HG03196 (cell line): ENCODE results near the gene IL17D.
"Not testable (repeated sequence)": the region's sequence is repeated elsewhere in the genome, so short reads cannot be mapped to it uniquely, and the experiment has no call there.

Source experiments
- ATAC-seq: cut with Tn5 transposase; IDR thresholded peaks from one replicate; pipeline ENCODE4 v1.9.1; 2021; ENCODE audit not compliant: unreplicated experiment

IL17D gene

DNA sequence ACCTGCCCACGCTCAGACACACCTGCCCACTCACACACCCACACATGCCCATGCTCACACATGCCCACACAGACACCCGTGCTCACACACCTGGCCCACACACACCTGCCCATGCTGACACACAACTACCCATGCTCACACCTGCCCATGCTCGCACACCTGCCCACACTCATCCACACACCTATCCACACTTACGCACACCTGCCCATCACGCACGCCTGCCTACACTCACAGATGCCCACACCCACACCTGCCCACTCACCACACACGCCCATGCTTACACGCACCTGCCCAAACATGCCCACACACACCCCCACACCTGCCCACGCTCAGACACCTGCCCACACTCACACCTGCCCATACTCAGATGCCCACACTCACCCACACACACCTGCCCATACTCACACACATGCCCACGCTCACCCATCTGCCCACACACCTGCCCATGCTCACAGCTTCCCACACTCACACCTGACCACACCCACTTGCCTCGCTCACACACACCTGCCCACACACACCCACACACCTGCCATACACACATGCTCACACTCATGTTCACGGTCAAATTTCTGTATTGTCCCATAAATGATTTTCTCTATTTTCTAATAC, 15.6 kb downstream of the IL17D start:
- ATAC-seq, result no peak

DNA sequence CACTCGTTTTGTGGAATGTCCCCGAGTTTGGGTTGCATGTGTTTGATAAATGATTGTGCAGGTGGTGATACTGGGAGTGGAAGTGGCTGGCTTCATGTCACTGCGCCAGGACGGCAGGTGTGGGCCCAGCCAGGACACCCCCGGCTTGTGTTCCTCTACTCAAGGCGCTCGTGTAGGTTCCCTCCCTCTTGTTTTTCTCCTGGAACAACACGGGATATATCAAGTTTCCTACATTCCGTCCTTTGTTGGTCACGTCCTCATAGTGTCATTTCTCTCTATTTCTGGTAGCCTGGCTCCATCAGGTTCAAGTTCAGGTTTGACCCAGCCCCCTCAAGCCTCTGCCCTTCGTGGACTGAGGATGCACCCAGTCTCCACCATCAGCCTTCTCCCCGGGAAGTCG, 16.3 kb downstream of the IL17D start:
- ATAC-seq, result no peak

DNA sequence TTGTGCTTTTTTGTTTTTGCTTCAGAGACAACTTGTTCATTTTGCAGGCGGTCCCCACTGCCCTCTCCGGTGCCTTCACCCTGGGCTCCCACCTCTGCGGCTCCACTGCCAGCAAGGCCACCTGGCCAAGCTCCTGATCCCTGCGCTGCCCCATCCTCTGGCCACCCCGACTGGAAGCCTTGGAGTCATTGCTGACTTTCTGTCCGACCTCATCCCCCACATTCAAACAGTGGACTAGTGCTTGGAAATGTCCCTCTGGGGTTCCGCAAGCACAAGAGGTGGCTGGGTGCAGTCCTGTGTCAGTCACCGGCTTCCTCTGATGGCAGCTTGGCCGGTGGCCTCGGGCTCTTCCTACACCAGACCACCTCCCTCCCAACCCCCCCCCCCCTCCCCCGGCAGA, 17.0 kb downstream of the IL17D start:
- no peak for ATAC-seq

DNA sequence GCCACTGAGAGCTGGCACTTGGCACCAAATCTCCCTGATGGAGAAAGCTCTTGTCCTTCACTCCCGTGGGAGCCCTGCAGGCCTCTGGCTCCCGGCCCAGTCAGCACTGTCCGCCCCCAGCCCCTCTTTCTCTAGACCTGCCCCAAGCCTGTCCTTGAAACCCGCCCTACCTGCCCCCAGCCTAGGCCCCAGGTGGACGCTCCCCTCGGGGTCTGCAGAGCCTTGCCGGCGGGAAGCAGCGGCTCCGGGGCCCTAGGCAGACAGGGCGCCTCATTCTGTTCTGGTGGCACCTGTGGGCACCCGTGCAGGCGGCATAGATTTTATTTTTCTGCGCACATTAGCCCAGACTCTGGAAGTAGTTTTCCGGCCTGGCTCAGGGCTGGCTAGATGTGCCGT, 17.6 kb downstream of the IL17D start:
- ATAC-seq, result no peak

DNA sequence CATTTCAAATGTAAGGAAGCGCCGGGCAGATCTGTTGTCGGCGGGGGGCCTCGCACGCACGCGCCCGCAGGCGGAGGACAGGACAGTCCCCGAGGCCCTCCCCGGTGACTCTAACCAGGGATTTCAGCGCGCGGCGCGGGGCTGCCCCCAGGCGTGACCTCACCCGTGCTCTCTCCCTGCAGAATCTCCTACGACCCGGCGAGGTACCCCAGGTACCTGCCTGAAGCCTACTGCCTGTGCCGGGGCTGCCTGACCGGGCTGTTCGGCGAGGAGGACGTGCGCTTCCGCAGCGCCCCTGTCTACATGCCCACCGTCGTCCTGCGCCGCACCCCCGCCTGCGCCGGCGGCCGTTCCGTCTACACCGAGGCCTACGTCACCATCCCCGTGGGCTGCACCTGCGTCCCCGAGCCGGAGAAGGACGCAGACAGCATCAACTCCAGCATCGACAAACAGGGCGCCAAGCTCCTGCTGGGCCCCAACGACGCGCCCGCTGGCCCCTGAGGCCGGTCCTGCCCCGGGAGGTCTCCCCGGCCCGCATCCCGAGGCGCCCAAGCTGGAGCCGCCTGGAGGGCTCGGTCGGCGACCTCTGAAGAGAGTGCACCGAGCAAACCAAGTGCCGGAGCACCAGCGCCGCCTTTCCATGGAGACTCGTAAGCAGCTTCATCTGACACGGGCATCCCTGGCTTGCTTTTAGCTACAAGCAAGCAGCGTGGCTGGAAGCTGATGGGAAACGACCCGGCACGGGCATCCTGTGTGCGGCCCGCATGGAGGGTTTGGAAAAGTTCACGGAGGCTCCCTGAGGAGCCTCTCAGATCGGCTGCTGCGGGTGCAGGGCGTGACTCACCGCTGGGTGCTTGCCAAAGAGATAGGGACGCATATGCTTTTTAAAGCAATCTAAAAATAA, 18.2 kb downstream of the IL17D start:
- no peak for ATAC-seq

DNA sequence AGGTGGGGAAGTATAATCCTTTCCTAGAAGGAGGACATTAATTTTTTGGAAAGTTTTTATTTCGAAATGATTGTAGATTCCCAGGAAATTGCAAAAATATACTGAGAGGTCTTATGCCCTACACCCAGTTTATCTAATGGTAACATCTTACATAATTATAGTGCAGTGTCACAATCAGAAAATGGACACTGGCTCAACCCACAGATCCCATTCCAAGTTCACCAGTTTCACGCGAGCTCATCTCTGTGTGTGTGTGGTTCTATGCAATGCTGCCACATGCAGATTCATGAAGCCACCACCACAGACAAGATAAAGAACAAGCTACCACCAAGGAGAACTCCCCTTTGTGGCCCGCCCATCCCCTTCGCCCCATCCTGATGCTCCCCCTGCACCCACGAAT, 24.4 kb downstream of the IL17D start:
- ATAC-seq, result no peak

DNA sequence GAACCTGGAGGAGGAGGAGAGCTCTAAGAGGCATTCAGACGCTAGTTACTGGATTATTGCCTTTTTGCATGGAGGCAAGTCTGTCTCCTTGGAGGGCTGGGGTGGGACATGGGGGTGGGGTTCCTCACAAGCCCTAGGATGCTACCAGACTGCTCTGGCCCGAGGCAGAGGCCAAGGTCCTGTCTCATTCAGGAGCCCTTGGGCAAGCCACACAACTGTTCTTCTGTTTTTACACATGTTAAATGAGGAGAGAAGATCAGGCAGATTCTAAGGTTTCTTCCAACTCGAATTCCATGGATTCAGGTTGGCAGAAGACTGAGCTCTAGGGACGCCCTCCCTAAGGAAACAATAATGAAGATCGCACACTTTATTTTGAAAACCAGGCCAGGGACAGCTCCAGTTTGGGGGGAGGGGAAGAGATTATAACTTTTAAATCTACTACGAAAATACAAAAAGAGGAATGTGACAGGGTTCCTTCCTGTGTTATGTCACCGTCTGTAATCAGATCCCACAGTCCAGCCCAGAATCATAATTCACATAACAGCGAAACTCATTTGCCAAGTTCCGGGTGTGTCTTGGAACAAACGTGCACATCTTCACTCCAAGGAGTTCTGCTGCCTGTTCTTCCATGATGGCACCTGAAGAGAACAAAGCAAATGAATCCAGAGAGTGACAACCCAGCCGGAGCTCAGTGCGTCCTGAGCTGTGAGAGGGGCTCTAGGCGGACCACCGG, 25.2 kb downstream of the IL17D start:
- no peak for ATAC-seq

DNA sequence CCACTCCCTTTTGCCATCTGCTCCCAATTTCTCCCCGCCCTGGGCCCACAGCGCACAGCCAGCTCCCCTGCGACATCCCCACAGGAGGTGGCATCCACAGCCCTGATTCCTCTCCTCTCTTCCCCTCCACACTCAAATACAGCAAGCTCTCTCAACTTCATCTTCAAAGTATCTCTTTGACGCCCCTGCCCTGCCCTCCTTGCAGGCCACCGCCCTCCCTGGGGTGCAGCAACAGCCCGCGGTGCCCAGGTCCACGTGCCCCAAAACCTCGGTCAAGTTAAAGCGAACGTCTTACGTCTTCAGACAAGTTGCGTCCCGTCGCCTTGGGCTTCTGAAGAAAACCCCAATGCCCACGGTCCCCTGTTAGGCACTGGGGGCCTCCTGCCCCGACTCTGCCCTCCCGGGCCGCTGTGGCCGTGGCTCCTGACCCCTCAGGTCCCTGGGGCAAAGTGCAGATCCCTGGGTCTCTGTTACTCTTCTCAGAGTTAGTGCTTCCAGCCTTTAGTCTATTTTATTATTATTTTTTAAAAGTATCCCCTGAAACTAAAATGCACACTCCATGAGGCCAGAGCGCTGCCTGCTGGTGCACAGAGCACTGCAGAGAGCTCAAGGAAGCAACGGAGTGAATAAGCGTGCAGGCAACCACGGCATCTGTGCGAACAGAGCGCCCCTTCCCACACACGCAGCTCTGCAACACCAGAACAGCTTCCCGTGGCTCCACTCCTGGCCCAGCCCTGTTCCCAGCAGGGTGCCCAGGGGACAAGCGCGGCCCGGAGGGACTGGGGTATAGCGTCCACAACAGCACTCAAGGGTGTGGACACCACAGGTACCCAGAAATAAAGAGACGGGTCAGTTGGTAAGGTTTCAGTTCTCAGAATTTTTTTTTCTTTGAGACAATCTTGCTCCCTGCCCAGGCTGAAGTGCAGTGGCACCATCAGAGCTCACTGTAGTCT, 26.4 kb downstream of the IL17D start:
- ATAC-seq, result no peak

DNA sequence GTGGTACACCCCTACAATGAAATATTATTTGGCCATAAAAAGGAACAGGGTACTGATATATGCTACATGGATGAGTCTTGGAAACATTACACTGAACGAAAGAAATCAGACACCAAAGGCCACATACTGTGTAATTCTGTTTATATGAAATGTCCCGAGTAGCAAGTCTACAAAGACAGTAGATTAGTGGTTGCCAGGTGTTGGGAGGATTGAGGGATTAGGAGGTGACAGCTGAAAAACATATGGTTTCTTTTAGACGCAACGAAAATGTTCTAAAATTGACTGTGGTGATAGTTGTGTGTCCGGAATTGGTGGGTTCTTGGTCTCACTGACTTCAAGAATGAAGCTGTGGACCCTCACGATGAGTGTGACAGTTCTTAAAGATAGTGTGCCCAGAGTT, 35.1 kb downstream of the IL17D start:
- ATAC-seq, result no peak

DNA sequence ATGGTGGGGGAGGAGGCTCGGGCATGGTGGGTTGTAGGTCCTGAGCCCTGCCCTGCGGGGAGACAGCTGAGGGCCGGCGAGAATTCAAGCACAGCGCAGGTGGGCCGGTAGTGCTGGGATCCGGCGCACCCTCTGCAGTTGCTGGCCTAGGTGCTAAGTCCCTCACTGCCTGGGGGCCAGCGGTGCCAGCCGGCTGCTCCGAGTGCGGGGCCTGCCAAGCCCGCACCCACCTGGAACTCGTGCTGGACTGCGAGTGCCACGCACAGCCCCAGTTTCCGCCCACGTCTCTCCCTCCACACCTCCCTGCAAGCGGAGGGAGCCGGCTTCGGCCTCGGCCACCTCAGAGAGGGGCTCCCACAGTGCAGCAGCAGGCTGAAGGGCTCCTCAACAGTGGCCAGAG, 36.5 kb downstream of the IL17D start:
- ATAC-seq, result no peak

DNA sequence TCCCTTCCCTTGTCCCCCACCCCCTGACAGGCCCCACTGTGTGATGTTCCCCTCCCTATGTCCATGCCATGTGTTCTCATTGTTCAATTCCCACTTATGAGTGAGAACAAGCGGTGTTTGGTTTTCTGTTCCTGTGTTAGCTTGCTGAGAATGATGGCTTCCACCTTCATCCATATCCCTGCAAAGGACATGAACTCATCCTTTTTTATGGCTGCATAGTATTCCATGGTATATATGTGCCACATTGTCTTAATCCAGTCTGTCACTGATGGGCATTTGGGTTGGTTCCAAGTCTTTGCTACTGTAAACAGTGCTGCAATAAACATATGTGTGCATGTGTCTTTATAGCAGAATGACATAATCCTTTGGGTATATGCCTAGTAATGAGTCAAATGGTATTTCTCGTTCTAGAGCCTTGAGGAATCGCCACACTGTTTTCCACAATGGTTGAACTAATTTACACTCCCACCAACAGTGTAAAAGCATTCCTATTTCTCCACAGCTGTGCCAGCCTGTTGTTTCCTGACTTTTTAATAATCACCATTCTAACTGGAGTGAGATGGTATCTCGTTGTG, 40.4 kb downstream of the IL17D start:
- not testable (repeated sequence) for ATAC-seq

DNA sequence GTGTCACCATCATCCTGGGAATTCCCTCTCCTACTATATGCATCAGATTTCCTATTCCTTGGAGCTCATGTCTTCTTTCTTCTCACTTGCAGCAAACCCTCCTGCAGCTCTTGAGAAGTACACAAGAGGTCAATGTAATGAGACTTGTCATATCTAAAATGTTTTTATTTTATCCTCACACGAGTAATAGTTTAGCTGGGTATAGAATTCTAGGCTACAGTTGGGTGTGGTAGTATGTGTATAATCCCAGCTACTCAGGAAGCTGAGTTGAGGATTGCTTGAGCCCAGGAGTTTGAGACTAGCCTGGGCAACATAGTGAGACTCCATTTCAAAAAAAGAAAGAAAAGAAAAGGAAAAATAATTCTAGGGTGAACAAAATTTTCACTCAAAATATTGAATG, 45.9 kb downstream of the IL17D start:
- ATAC-seq, result no peak

DNA sequence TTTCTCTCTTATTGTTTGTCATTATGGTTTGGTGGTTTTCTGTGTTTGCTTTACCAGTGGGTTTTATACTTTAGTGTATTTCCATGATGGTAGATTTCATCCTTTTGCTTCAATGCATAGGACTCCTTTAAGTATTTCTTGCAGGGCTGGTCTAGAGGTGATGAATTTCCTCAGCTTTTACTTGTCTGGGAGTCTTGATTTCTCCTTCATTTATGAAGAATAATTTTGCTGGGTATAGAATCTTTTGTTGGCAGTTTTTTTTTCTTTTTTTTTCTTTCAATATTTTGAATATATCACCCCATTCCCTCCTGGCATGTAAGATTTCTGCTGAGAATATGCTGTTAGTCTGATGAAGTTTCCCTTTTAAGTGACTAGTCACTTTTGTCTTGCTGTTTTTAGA, 50.5 kb downstream of the IL17D start:
- ATAC-seq, result no peak

DNA sequence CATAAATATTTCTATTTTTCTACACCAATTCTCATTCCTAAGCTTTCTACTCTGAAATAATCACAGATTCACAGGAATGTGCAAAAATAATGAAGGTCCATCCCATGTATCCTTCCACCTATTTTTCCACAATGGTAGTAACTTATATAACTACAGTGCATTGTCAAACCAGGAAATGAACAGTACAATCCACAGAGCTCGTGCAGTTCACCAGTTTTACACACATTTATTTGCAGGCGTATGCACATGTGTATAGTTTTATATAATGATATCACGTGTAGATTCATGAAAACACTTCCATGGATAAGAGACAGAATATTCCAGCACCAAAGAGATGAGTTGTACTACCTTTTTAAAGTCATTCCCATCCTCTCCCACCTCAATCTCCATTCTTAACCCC, 57.4 kb downstream of the IL17D start:
- ATAC-seq, result no peak

DNA sequence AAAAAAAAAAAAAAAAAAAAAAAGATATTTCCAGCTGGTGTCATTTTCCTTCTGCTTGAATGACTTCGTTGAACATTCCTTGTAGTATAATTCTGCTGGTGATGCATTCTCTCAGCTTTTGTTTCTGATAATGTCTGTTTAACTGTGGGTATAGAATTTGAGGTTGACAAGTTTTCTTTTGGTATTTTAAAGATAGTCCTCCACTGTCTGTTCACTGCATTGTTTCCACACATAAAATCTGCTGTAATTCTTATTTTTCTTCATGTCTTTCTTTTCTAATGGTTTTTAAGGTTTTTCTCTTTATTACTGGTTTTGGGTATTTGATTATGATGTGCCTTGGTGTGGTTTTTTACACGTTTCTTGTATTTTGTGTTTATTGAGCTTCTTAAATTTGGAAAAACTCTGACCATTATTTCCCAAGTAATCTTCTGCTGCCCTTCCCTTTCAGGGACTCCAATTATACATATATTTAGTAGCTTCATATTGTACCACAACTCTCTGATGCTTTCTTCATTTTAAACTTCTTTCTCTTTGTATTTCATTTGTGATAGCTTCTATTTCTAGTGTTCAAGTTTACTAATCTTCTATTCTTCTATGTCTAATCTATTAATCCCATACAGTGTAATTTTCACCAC, 63.9 kb downstream of the IL17D start:
- no peak for ATAC-seq

DNA sequence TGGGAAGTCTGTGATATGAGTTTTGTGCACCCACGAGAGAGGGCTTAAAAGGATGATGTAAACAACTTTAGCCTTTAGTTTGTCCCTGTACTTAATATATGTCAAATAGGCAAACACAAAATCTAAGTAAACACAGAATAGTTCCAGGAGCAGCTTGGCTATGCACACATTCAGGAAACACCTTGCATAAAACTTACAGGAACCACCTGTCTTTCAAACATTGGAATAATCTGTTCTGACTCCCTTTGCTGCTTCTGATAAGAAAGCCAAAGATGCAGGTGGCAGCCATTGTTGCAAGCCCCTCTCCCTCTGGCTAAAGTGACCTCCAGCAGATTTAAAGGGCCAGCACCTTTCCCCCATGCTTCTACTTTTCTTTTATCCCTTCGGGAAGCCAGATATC, 65.6 kb downstream of the IL17D start:
- ATAC-seq, result no peak

DNA sequence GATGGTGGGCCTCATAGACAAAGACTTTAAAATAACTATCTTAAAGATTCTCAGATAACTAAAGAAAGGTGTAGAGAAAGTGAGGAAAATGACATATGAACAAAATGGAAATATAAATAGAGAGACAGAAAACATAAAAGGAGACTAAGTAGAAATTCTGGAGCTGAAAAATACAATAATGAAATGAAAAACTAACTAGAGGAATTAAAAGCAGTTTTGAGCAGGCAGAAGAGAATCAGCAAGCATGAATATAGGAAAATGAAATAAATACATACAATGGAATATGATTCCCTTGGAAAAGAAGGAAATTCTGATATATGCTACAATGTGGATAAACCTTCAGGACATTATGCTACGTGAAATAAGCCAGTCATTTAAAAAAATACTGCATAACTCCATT, 66.3 kb downstream of the IL17D start:
- ATAC-seq, result no peak
